Medulla oblongata (tissue), 1 donor: ENCODE data around the gene ATP6V1D.
"Not testable (repeated sequence)": the region's sequence is repeated elsewhere in the genome, so short reads cannot be mapped to it uniquely, and the experiment has no call there.

Experiments used
- DNase-seq: peaks from one replicate; pipeline ENCODE4 v3.0.0-alpha.2; 2015; ENCODE audit errors: extremely low spot score

The ATP6V1D gene

DNA sequence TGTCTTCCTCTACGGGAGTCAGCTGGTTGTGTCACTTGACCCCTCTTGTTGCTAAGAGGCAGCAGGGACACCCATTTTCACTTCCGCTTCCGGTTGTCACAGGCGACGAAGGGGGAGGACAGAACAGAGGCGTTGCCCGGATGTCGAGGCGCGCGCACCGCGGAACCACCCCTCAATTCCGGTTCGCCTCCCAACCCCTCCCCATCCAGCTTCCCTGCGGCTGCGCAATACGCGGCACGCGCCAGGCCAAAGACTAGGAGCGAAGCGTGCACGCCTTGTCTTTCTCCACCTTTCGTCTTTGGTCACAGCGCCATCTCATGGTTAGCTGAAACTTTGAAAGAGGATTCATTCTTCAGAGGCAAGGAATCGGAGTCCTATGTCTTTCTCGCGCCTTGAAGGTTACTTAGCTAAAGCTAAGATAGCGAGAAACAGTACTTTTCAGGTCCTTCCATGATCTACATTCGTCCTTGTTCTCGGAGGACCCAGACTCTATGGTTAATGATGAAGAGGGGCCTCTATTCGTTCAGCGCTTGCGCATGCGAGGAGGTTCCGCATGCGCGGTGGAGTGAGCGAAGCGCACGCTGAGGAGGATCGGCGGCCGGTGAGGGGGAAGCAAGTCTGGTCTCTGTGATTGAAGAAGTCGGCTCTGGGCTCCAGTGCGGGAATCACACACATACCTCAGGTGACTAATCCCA, at the start of gene ATP6V1D, which contains the start of gene EIF2S1:
Gene ATP6V1D (minus strand): TSS at position 30 of the 695 bp plus-strand sequence. CDS start 106 bp downstream, outside the sequence.
Gene EIF2S1 (plus strand): TSS at position 554 of the 695 bp plus-strand sequence. CDS start 4,440 bp downstream, outside the sequence.
- peak; percentile 100 for DNase-seq

DNA sequence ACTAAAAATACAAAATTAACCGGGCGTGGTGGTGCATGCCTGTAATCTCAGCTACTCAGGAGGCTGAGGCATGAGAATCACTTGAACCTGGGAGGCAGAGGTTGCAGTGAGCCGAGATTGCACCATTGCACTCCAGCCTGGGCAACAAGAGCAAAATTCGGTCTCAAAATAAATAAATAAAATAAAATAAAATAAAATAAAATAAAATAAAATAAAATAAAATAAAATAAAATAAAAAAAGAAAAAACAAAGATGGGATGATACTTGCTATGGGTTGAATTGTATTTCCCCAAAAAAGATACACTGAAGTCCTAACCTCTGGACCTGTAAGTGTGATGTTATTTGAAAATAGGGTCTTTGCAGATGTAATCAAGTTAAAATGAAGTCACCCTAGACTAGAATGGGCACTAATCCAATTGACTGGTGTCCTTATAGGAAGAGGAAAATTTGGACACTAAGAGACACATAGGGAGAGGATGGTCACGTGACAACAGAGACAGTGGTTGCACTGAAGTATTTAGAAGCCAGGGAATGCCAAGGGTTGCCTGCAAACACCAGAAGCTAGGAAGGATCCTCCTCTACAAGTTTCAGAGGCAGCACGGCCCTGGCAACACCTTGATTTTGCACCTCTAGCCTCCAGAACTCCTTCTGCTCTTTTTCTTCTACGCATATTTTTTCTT, 48.7 kb upstream of the ATP6V1D start:
- DNase-seq: not testable (repeated sequence)

DNA sequence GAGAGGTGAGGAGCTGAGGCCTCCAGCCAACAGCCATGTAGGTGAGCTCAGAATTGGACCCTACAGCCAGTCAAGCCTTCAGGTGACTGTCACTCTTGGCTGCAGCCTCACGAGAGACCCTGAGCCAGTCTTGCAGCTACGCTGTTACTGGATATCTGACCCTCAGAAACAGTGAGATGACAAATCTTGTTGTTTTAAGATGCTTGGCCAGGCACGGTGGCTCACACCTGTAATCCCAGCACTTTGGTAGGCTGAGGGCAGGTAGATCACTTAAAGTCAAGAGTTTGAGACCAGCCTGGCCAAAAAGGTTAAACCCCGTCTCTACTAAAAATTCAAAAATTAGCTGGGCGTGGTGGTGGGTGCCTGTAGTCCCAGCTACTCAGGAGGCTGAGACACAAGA, 46.2 kb upstream of the ATP6V1D start:
- DNase-seq: no peak

DNA sequence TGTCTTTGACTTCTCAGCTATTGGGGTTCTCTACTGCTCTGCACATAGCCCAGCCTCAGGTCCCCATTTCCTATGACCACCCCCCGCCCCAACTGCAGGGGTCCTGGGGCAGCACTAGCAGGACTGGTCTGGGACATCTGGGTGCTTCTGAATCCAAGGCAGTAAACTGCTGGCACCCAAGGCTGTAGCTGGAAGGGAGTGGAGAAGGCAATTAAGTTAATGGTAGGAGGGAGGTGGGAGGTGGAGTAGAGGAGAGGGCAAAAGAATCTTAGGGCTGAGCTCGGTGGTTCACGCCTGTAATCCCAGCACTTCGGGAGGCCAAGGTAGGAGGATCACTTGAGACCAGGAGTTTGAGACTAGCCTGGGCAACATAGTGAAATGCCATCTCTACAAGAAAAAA, 40.8 kb upstream of the ATP6V1D start:
- DNase-seq: no peak

DNA sequence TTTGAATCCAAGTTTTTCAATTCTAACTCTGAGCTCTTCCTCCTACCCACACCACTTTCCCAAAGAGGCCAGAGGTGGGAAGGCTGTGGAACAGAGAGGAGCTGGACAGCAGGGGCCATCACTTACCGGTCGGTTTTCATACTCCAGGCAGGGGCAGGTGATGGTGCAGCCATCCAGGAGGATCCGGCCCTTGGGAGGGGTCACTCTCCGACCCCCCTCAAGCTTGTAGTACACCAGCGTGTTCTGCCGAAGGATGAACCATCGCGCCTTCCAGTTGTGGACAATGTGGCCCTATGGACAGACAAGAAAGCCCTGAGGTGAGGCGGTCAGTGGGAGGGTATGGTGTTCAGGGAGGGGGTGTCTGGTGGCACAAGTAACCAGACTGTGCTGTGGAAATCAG, 37.9 kb upstream of the ATP6V1D start:
- no peak for DNase-seq

DNA sequence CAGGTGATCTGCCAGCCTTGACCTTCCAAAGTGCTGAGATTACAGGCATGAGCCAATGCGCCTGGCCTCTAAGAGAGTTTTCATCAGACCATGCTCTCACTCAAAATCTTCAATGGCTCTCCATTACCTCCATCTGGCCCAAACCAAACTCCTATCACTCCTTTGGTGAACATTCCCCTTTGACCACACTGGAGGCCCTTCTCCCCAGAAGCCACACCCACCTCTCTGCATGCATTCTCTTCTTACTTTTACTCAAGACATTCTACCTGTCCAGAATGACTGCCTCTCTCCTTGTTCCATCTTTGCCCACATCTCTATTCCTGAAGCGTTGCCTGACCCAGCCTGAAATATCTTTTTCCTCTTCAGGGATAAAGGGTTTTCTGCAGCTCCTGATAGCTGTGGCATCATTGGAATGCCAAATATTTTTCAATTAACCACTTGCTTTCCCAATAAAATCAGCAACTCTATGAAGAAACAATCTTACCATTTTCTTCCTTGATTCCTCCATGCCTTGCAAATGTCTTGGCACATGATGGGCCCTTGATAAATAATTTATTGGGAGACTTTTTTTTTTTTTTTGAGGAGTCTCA, 36.9 kb upstream of the ATP6V1D start:
- DNase-seq: no peak

DNA sequence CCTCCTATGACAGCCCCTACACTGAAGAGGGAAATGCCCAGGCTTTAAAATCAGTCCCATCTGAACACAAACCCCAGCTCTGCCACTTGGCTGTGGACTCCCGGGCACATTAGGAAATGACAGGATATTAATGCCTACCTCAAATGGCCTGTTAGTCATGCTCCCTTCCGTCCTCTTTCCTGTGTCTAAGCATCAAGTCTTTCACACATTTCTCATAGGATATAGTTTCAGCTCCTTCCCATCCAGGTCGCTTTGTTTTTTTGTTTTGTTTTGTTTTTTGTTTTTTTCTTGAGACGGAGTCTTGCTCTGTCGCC, 36.2 kb upstream of the ATP6V1D start:
- DNase-seq: no peak

DNA sequence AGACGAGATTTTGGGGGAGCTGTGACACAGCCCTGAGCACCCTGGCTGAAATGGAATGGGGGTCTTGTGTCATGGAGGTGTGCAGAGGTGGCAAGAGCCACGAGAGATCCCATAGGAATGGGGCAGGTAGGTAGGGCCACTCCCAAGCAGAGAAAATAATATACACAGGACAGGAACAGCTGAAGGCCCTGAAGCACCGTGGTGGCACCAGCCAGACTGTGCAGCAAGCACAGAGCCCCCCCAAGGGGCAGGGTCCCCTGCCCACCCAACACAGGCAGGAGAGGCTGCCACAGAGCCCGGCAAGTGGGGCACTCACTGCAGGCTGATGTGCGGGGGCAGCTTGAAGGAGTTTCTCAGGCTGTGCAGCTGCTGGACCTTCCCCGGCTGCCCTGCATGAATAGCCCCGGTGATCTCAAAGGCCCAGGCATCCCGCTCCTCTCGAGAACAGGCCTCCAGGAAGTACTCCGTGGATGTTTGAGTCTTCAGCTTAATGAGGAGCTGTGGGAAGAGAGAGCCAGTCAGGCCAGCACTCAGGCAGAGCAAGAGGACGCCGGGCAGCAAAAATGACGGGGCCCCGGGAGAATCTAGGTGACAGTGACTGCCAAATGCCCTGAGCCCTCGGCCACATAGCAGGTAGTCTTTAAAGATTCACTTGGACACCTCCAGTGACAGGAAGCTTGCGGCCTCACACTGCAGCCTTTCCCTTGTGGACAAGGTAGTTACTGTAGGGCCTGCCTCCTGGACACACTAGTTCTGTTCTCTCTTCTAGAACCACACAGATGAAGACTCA, 35.7 kb upstream of the ATP6V1D start:
- no peak for DNase-seq

DNA sequence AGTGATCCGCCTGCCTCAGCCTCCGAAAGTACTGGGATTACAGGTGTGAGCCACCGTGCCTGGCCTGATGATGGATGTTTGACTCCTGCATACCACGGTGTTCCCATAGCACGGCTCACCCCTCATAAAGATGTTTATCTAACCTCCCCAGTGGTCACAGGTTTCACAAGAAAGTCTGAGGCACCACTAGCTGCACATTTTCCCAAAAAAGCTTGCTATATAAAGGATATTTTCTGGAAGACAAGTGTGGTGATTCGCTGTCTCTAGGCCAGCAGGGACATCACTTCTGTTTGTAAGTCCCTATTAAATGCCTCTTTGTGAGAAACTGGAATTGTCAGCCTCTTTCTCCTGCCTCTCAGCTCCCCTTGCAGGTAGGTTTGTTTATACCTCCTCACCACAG, 34.1 kb upstream of the ATP6V1D start:
- no peak for DNase-seq

DNA sequence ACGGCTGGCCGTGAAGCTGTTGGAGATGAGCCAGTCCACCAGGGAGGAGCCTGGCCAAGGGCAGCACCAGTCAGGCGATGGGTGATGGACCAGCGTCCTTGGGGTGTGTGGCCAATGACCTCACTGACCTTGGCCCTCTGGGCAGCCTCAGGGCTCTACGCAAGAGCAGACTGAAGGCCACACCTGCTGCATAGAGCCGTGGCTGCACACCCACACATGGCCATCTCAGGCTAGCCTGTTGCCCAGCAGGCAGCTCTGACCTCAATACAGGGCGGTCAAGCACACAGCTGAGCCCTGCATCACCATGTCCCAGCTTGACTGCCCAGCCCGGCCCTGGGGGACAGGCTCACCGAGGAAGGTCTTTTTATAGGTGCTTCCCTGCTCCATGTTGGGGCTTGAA, 33.2 kb upstream of the ATP6V1D start:
- DNase-seq: no peak

DNA sequence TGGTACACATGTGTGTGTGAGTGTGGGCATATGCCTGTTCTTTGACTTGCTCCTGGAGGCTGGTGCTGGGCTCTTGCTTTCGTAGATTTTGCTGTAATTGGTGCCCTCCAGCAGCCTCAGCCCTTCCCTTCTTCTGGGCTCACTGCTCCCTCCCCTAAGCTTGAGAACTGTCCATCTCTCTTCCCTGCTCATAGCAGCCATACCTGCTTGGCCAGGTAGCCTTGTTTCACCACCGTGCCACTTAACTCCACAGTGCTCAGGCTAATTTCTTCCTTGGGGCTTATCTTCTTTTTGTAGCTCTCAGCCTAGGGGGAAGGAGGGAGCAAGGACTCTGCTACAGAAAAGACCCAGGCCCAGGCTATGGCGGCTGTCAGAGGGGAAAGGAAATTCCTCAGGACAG, 32.5 kb upstream of the ATP6V1D start:
- DNase-seq: no peak

DNA sequence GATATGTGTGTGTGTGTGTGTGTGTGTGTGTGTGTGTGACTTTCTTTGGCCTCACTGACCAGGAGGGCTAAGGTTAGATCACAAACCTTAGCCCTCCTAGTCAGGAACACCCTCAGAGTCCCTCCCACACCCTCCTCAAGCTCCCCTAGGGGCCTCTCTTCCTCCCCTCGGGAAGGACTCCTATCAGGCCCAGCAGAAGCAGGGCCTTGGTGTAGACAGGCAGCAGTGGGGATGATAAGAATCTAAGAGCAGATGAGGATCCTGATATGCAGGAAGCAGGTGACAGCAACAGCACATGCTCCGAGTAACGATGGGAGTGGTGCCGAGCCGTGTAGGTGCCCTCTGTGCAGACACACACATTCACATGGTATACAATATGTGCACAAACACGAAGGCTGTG, 31.7 kb upstream of the ATP6V1D start:
- DNase-seq: no peak

DNA sequence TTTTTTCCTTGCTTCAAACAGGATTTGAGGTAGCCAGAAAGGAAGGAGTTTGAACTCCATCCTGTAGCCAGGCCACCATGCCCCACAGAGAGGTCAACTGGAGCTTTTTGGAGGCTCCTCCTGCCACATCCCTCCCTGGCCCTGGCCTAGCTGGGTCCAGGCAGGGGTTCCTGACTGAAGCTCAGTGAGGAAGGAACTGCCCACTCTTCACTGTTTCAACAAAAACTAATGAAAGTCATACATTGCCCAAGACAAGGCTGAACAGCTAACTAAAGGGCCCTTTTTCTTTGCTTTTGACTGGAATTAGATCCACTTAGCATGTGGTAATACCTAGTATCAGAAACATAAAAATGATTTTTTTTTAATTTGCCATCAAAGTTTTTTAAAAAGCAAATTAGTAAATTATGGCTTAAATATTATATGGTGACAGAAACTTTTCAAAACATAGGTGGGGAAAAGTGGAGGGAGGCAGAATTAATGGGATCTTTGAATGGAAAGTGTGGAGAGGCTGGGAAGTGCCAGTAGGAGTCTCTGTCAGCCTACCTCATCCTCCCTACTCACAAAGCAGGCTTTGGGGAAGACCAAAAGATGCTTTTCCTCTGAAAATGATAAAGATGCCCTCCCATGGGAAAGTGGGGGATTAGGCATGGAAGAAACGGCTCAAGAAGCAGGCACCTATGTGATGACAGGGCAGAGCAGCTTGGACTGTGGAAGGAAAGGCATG, 30.4 kb upstream of the ATP6V1D start:
- DNase-seq: no peak

DNA sequence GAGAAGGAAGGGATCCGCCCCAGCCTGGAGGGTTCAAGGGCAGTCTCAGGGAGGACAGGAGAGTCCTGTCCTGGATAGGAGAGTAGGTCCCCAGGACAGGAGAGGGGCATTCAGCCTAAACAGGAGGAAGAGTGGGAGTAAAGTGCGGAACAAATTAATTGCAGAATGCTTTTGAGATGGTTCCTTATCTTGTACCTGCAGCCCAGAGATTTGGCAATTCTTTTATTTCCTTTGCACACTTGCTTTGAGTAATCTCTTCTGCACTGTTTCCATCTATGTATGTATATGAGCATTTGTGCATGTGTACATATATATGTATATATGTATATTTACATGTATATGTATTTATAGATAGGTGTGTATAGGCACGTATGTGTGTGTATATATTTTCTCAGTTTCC, 29.7 kb upstream of the ATP6V1D start:
- no peak for DNase-seq

DNA sequence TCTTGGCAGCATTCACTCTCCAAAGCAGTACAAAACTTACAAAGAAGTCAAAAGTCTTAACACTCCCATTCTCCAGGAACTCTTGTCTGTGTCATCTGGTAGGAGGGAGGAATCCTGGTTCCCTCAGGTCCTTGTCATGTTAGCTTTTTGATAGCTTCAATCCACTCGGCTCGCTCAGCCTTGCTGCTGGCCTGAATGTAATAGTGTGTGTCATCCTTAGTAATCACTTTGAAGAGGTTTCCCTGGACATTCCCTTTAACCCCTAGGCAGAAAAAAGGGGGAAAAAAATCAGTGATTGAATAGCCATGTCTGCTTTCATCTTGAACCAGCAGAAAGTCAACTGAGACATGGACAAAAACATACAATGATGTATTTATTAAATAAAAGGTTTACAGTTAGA, 27.6 kb upstream of the ATP6V1D start:
- DNase-seq: no peak

DNA sequence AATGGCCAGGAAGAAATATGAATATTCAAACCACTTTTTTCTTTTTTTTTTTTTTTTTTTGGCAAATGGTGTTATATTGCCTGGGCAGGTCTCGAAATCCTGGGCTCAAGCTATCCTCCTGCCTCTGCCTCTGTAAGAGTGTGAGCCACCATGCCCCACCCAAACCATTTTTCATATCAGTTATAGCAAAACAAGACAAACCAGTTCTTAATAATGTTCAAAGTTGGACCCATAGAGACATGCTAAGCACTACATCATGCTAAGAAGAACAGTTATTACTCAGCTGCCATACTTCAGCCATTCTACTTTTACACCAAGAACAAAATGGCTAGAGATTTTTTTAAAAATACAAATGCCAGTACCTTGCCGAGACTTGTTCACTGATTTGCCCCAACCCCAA, 26.0 kb upstream of the ATP6V1D start:
- DNase-seq: no peak

DNA sequence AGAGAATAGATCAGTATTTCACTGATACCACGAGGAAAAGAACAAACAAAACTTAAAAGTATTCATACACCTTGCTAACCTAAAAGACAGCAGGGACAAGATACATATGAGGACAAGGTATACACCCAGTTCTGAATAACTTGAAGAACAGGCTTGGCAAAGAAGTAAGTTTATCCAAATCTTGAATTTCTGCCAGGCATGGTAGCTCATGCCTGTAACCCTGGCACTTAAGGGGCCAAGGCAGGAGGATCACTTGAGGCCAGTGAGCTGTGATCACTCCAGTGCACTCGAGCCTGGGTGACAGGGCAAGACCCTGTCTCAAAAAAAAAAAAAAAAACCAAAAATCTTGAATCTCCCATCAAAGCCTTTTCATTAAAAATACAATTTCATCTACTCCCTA, 25.5 kb upstream of the ATP6V1D start:
- DNase-seq: no peak

DNA sequence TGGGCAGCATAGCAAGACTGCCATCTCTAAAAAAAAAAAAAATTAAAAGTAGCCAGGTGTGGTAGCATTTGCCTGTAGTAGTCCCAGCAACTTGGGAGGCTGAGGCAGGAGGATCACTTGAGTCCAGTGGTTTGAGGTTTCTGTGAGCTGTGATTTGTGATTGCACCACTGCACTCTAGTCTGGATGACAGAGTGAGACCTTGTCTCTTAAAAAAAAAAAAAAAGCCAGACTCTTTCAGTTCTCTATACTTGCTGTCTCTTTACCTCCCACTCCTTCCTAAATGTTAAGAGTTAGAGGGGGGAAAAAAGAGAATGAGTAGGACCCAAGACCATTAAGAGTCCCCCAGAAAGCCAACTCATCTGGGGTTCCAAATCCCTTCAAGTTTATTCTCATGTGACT, 18.3 kb upstream of the ATP6V1D start:
- no peak for DNase-seq

DNA sequence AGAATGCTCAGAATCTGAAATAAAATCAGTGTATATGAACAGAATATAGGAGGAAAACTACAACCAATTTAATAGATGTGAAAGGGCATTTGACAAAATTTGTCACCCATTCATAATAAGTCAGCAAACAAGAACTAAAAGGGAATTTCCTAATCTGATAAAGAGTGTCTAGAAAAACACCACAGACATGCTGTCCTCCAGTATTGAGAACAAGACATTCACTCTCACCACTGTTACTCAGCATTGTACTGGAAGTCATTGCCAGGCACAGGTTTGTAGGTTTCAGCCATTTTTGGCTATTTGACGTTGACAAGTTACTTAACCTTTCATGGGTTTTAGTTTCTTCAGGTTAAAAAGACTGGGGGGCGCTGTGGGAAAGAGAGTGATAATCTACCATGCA, 13.7 kb upstream of the ATP6V1D start:
- DNase-seq: no peak

DNA sequence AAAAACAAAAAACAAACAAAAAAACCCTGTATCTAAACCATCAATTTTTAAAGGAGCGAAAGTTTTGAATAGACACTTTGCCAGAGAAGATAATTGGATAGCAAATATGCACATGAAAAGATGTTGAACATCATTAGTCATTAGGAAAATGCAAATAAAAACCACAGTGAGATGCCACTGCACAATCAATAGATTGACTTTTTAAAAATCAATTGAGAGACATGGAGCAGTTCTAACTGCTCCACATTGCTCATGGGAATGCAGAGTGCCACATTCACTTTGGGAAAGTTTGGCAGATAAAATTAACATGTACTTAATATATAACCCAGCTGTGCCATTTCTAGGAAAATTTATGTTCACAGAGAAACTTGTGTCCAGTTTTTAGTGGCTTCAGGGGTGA, 13.2 kb upstream of the ATP6V1D start:
- DNase-seq: no peak

DNA sequence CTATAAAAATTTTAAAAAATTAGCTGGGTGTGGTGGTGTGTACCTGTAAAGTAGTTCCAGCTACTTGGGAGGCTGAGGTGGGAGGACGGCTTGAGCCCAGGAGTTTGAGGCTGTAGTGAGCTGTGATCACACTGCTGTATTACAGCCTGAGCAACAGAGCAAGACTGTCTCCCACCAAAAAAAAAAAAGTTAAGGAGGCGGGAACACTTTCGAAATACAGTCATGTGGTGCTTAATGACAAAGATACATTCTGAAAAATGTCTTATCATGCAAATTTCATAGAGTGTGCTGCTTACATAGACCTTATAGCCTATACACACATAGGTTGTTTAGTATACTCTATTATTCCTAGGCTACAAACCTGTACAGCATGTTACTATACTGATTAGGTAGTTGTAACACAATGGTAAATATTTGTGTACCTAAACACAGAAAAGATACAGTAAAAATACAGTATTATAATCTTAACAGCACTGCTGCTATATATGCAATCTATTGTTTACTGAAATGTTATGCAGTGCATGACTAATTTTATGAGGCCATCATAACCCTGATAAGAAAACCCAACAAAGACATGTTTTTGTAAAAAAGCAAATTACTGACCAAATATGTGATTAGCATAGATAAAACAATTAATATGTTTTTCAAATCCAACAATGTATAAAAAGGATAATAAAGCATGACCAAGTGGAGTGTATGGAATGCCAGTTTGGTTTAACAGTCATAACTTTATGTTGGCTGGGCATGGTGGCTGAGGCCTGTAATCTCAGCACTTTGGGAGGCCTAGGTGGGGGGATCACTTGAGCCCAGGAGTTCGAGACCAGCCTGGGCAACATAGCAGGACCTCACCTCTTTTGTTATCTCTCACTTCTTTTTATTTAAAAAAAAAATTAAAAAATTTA, 11.9 kb upstream of the ATP6V1D start:
- DNase-seq: no peak
